Thyroid gland (tissue), 4 donors: Measurements from ENCODE around the gene LGALS9C.
"Not testable (repeated sequence)": the region's sequence is repeated elsewhere in the genome, so short reads cannot be mapped to it uniquely, and the experiment has no call there.

ENCODE experiments used
- POLR2A ChIP-seq, 2 donors: fragments of 450-650 bp; IDR thresholded peaks; one replicate each; pipeline ENCODE4 v1.6.1; 2017; ENCODE audit warnings: antibody characterized with exemption in 2 of 2, mild to moderate bottlenecking in 2 of 2, moderate library complexity in 1 of 2
- TF ChIP-seq, protein P1 (sequence below), 6 experiments: fragments of 200-600 bp in 3 of 6; fragments of 450-650 bp in 3 of 6; sonication (generic) in 3 of 6; IDR thresholded peaks; one replicate each; pipeline ENCODE4 v1.5.1; 2016 to 2019; ENCODE audit warnings: antibody characterized with exemption in 6 of 6, mild to moderate bottlenecking in 2 of 6, inconsistent platforms in 1 of 6, moderate library complexity in 1 of 6

DNA sequence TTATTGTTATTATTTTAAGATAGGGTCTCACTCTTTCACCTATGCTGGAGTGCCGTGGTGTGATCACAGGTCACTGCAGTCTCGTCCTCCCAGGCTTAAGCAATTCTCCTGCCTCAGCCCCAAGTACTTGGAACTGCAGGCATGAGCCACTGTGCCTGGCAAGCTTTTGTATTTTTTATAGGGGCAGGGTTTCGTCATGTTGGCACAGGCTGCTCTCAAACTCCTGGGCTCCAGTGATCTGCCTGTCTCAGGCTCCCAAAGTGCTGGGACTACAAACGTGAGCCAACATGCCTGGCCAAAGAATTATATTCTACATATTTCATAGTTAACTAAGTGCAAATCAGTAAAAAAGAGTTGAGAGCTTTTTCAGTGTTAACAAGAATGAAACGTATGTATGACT, 65.6 kb downstream of the LGALS9C start:
- TF ChIP-seq POLR2A (IDR thresholded peaks at IDR 0.05): not testable (repeated sequence)
- TF ChIP-seq, protein P1, sequence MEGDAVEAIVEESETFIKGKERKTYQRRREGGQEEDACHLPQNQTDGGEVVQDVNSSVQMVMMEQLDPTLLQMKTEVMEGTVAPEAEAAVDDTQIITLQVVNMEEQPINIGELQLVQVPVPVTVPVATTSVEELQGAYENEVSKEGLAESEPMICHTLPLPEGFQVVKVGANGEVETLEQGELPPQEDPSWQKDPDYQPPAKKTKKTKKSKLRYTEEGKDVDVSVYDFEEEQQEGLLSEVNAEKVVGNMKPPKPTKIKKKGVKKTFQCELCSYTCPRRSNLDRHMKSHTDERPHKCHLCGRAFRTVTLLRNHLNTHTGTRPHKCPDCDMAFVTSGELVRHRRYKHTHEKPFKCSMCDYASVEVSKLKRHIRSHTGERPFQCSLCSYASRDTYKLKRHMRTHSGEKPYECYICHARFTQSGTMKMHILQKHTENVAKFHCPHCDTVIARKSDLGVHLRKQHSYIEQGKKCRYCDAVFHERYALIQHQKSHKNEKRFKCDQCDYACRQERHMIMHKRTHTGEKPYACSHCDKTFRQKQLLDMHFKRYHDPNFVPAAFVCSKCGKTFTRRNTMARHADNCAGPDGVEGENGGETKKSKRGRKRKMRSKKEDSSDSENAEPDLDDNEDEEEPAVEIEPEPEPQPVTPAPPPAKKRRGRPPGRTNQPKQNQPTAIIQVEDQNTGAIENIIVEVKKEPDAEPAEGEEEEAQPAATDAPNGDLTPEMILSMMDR (IDR thresholded peaks at IDR 0.05): not testable (repeated sequence)
